GM18868 (cell line): ENCODE measurements around the gene HTT.
"Not testable (repeated sequence)": the region's sequence is repeated elsewhere in the genome, so short reads cannot be mapped to it uniquely, and the experiment has no call there.

Experiments used
- ATAC-seq: cut with Tn5 transposase; IDR thresholded peaks from one replicate; pipeline ENCODE4 v1.9.1; 2021; ENCODE audit warnings: mild to moderate bottlenecking, moderate library complexity; ENCODE audit not compliant: unreplicated experiment

Gene HTT

GRCh38 chr4:3044870-3045819 is 29.3 kb upstream of the HTT start:
- ATAC-seq: no peak

GRCh38 chr4:3046162-3046561 is 28.3 kb upstream of the HTT start:
- ATAC-seq: peak; percentile 39

GRCh38 chr4:3046623-3047022 is 27.9 kb upstream of the HTT start:
- no peak for ATAC-seq

GRCh38 chr4:3047464-3048286 is 26.8 kb upstream of the HTT start:
- ATAC-seq: peak; percentile 85

GRCh38 chr4:3051141-3051897 is 23.2 kb upstream of the HTT start:
- ATAC-seq: not testable (repeated sequence)

- no peak for ATAC-seq
Measured at GRCh38 chr4:3054169-3054759, 20.2 kb upstream of the HTT start.

GRCh38 chr4:3059943-3060342 is 14.5 kb upstream of the HTT start:
- no peak for ATAC-seq

GRCh38 chr4:3060946-3061345 is 13.5 kb upstream of the HTT start:
- ATAC-seq: no peak

GRCh38 chr4:3062471-3062870 is 12.0 kb upstream of the HTT start:
- ATAC-seq: no peak

- no peak for ATAC-seq
Measured at GRCh38 chr4:3065551-3065950, 8.9 kb upstream of the HTT start.

GRCh38 chr4:3066836-3067400 is 7.6 kb upstream of the HTT start:
- ATAC-seq: no peak

- no peak for ATAC-seq
Measured at GRCh38 chr4:3067473-3068001, 6.9 kb upstream of the HTT start.

- ATAC-seq: no peak
Measured at GRCh38 chr4:3069661-3070199, 4.8 kb upstream of the HTT start.

GRCh38 chr4:3070709-3071500 is 3.6 kb upstream of the HTT start:
- ATAC-seq: no peak

- no peak for ATAC-seq
Measured at GRCh38 chr4:3071811-3072210, 2.7 kb upstream of the HTT start.

GRCh38 chr4:3073158-3074077 is 1.1 kb upstream of the HTT start:
- peak; percentile 22 for ATAC-seq

GRCh38 chr4:3074846-3075651 is 568 bp downstream of the HTT start:
- no peak for ATAC-seq
